ENCODE results near the gene CXCL11.

Gene CXCL11

GRCh38 chr4:76035799-76036380 is at the start of gene CXCL11:
CXCL11 (minus strand) TSS chr4:76036070; CDS start chr4:76035987, 83 bp downstream.
- TF ChIP-seq BACH2 (CRISPR knock-in tag; IDR thresholded peaks at IDR 0.05; ENCODE audit: borderline replicate concordance) (no peak), ZNF70 (CRISPR knock-in tag; IDR thresholded peaks at IDR 0.05) (no peak), TOX (CRISPR knock-in tag; IDR thresholded peaks at IDR 0.05; ENCODE audit: borderline replicate concordance) (no peak), RARB (CRISPR knock-in tag; IDR thresholded peaks at IDR 0.05) (no peak), ZFP3 (CRISPR knock-in tag; IDR thresholded peaks at IDR 0.05) (no peak), TSHZ2 (CRISPR knock-in tag; IDR thresholded peaks at IDR 0.05) (no peak), SNAI2 (CRISPR knock-in tag; IDR thresholded peaks at IDR 0.05) (no peak), PPARA (CRISPR knock-in tag; IDR thresholded peaks at IDR 0.05; ENCODE audit: borderline replicate concordance) (no peak), ZFP30 (CRISPR knock-in tag; IDR thresholded peaks at IDR 0.05) (no peak), ZC3H10 (CRISPR knock-in tag; IDR thresholded peaks at IDR 0.05) (no peak), ZNF8 (CRISPR knock-in tag; IDR thresholded peaks at IDR 0.05) (no peak), OSR1 (CRISPR knock-in tag; IDR thresholded peaks at IDR 0.05) (no peak), TCF4 (CRISPR knock-in tag; IDR thresholded peaks at IDR 0.05; ENCODE audit: borderline replicate concordance) (no peak), CSRNP3 (CRISPR knock-in tag; IDR thresholded peaks at IDR 0.05) (no peak), CREB5 (CRISPR knock-in tag; IDR thresholded peaks at IDR 0.05; ENCODE audit: low read depth) (no peak), GLIS3 (CRISPR knock-in tag; IDR thresholded peaks at IDR 0.05) (no peak), POU6F1 (CRISPR knock-in tag; IDR thresholded peaks at IDR 0.05; ENCODE audit: borderline replicate concordance, low read depth) (no peak), PATZ1 (CRISPR knock-in tag; IDR thresholded peaks at IDR 0.05; ENCODE audit: borderline replicate concordance) (no peak), ISL1 (CRISPR knock-in tag; IDR thresholded peaks at IDR 0.05) (no peak), CSDC2 (CRISPR knock-in tag; IDR thresholded peaks at IDR 0.05) (no peak)
- no peak for ATAC-seq

GRCh38 chr4:76084542-76084941 is 48.7 kb upstream of the CXCL11 start:
- ATAC-seq: no peak
- TF ChIP-seq CSRNP3 (CRISPR knock-in tag; IDR thresholded peaks at IDR 0.05) (no peak), ZFP30 (CRISPR knock-in tag; IDR thresholded peaks at IDR 0.05) (no peak), TSHZ2 (CRISPR knock-in tag; IDR thresholded peaks at IDR 0.05) (no peak), GLIS3 (CRISPR knock-in tag; IDR thresholded peaks at IDR 0.05) (no peak), CSDC2 (CRISPR knock-in tag; IDR thresholded peaks at IDR 0.05) (no peak), PATZ1 (CRISPR knock-in tag; IDR thresholded peaks at IDR 0.05; ENCODE audit: borderline replicate concordance) (no peak), ESRRG (CRISPR knock-in tag; IDR thresholded peaks at IDR 0.05) (no peak), BACH2 (CRISPR knock-in tag; IDR thresholded peaks at IDR 0.05; ENCODE audit: borderline replicate concordance) (no peak), ISL1 (CRISPR knock-in tag; IDR thresholded peaks at IDR 0.05) (no peak), ZNF565 (CRISPR knock-in tag; conservative IDR thresholded peaks at IDR 0.05; ENCODE audit: low read depth) (no peak), RARB (CRISPR knock-in tag; IDR thresholded peaks at IDR 0.05) (no peak), ZNF8 (CRISPR knock-in tag; IDR thresholded peaks at IDR 0.05) (no peak)
